Esophagus squamous epithelium (tissue), 5 donors: ENCODE measurements around the gene SLC25A42. TPM values are rescaled to one million over a fixed set of nuclear protein-coding genes. Genes with fewer than 3 reads are reported as not detected.

ENCODE experiments used
- DNase-seq: peaks from one replicate; lab custom pipeline; 2025; lab: John Stamatoyannopoulos, UW
- H3K27ac ChIP-seq, 4 donors: fragments of 200-600 bp; sonication (generic); one replicate each; pipeline ENCODE4 v1.5.1; 2016 to 2019; ENCODE audit warnings: mild to moderate bottlenecking in 1 of 4
- H3K27me3 ChIP-seq, 4 donors: fragments of 200-600 bp; sonication (generic); 1 replicate in 3 of 4; 2 replicates in 1 of 4; pipeline versions ENCODE4 v1.5.1 to v1.6.0; 2017 to 2021; ENCODE audit warnings: antibody characterized with exemption in 1 of 4
- H3K36me3 ChIP-seq, 3 donors: fragments of 200-600 bp; sonication (generic); one replicate each; pipeline ENCODE4 v1.5.1; 2016 to 2019
- H3K4me1 ChIP-seq, 3 donors: fragments of 200-600 bp; sonication (generic); one replicate each; pipeline ENCODE4 v1.5.1; 2017 to 2019
- H3K4me3 ChIP-seq, 4 donors: fragments of 200-600 bp; sonication (generic); 1 replicate in 3 of 4; 2 replicates in 1 of 4; pipeline ENCODE4 v1.5.1; 2016 to 2019; ENCODE audit warnings: mild to moderate bottlenecking in 2 of 4, moderate library complexity in 1 of 4
- H3K9me3 ChIP-seq, 3 donors: fragments of 200-600 bp; sonication (generic); one replicate each; pipeline ENCODE4 v1.5.1; 2016 to 2019
- CTCF ChIP-seq, 6 experiments: fragments of 450-650 bp in 4 of 6; fragments of 200-600 bp in 2 of 6; sonication (generic) in 2 of 6; IDR thresholded peaks; one replicate each; pipeline ENCODE4 v1.5.1; 2016 to 2019; ENCODE audit warnings: antibody characterized with exemption in 6 of 6, mild to moderate bottlenecking in 4 of 6, moderate library complexity in 4 of 6
- POLR2A ChIP-seq, 4 donors: fragments of 450-650 bp; IDR thresholded peaks; one replicate each; pipeline ENCODE4 v1.6.1; 2017; ENCODE audit warnings: antibody characterized with exemption in 4 of 4, mild to moderate bottlenecking in 4 of 4, moderate library complexity in 3 of 4
- WGBS, 2 donors: methylation state at CpG; one replicate each; pipeline ENCODE4 v1.1.5; 2018; 5-methylcytosine and 5-hydroxymethylcytosine counted together
- intact Hi-C: fragments of 100-400 bp; cut with DNase I; formaldehyde crosslinking; loops from one replicate; pipeline ENCODE4 v1.15.0; 2022
- total RNA-seq, 4 donors: library from RNA; depleted of rRNA; stranded (reverse); fragments of >200 nt; gene quantifications; one replicate each; pipeline ENCODE4 v1.1.0, GENCODE V29; 2016
- donor health status: DM: yes; HTN: yes; CAD: no.

The SLC25A42 gene
- total RNA-seq, 4 donors from 2014 or later: 1.7 to 3.8 (median 3.3) TPM

- intact Hi-C loops: no loop called here
- peaks cover 6 to 23% (median 6%) of the 10 kb centered on the region in 3 donors for H3K36me3 ChIP-seq
- no peak for TF ChIP-seq POLR2A (IDR thresholded peaks at IDR 0.05)
- no peak for TF ChIP-seq CTCF (IDR thresholded peaks at IDR 0.05)
These were observed 1.2 kb upstream of the SLC25A42 start for GRCh38 chr19:19062454-19063182.

DNA sequence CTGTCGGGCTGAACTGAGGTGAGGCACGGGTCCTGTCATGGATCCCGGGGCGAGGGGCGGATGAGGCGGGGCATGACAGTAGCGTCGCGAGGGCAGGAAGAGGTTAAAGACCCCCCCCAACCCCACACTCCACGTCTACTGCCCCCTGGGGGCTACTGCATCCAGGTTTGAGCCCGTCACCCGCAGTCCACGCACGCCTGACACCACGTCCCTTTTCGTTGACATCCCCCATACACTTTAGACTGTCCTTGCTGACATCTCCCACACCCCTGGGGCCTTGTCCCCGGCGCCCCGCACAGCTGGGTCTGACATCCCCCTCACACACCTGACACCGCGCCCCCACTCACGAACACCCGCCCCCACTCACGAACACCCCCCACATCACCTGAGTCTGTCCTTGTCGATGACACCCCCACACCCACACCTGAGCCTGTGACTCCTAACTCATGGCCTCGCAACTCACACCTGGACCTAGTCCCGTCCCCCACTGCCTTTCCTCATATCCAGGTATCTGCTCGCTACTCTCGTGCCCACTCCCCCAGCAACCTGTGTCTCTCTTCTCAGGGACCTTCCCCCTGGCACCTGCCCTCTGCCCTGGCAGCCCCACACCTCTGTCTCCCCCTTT is 416 bp downstream of the SLC25A42 start:
- peaks cover 16 to 65% (median 24%) of the 10 kb centered on the region in 3 donors for H3K4me1 ChIP-seq
- no peaks in the 10 kb centered on the region for H3K9me3 ChIP-seq
- no peak for TF ChIP-seq POLR2A (IDR thresholded peaks at IDR 0.05)
- TF ChIP-seq CTCF (IDR thresholded peaks at IDR 0.05): peak in 2 of 6 experiments; percentile 5 to 8
- WGBS, 2 donors: 0 to 2% methylated on average over 16 to 21 of the region's 29 CpGs
- peak; percentile 45 for DNase-seq
- peak overlapping the region; percentile 59 to 93 (median 76) for H3K4me3 ChIP-seq
- H3K36me3 ChIP-seq: peaks cover 0 to 7% (median 0%) of the 10 kb centered on the region in 3 donors
- no peaks in the 10 kb centered on the region for H3K27me3 ChIP-seq
- intact Hi-C loops: no loop called here
- peak overlapping the region; percentile 55 to 94 (median 82) for H3K27ac ChIP-seq

More at GRCh38 chr19:19062454-19063182, 1.2 kb upstream of the SLC25A42 start:
- no peak for DNase-seq
- peak overlapping the region in 3 of 4 donors; percentile 64 to 93 (median 87) for H3K4me3 ChIP-seq
- H3K4me1 ChIP-seq: peaks cover 16 to 49% (median 16%) of the 10 kb centered on the region in 3 donors
- 60 to 68% methylated on average over 4 of the region's 4 CpGs for whole genome bisulfite sequencing, 2 donors
- H3K27me3 ChIP-seq: no peaks in the 10 kb centered on the region
- no peaks in the 10 kb centered on the region for H3K9me3 ChIP-seq
- peak overlapping the region; percentile 55 to 94 (median 82) for H3K27ac ChIP-seq

- Histone ChIP-seq H3K27me3 (no peaks in the 10 kb centered on the region), H3K9me3 (no peaks in the 10 kb centered on the region), H3K4me3 (peak overlapping the region; percentile 59 to 93 (median 76)), H3K27ac (peak overlapping the region; percentile 26 to 94 (median 82)), H3K36me3 (no peaks in the 10 kb centered on the region), H3K4me1 (peaks cover 16 to 70% (median 24%) of the 10 kb centered on the region in 3 donors)
- no peak for DNase-seq
- intact Hi-C loops: no loop called here
- TF ChIP-seq POLR2A (IDR thresholded peaks at IDR 0.05): no peak
- TF ChIP-seq CTCF (IDR thresholded peaks at IDR 0.05): no peak
- WGBS, 2 donors: 1 to 5% methylated on average over 9 to 10 of the region's 25 CpGs
These were observed 1.3 kb downstream of the SLC25A42 start for GRCh38 chr19:19064811-19065745.

DNA sequence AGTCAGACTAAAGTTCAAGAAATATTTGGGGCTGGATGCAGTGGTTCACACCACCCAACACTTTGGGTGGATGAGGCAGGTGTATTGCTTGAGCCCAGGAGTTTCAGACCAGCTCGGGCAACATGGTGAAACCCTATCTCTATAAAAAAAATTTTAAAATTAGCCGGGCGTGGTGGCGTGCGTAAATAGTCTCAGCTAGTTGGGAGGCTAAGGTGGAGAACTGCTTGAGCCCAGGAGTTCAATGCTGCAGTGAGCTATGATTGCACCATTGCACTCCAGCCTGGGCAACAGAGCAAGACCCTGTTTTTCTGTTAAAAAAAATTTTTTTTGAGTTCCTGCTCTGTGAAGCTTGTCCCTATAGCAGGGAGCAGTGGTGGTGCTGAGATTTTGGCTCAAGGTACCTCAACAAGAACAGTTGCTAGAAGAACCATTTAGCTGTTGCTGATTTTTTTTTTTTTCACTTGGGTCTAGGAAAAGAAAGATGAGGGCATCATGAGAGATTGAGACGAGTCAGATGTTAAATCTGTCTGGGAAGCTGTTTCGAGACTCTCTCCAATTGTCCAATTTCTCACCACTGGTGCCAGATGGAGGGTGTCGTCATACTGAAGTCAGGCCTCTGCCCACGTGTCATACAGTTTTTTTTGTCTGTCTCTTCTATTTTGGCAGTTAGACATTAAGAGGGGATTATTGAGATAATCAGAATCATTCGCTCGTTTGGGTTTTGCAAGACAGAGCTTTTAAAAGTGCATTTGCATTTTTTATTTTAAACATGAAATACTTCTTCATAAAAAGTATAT is 3.7 kb downstream of the SLC25A42 start:
- Histone ChIP-seq H3K9me3 (no peaks in the 10 kb centered on the region), H3K4me3 (no peak overlapping the region), H3K27ac (peak overlapping the region in 2 of 4 donors; percentile 14 to 44), H3K27me3 (no peaks in the 10 kb centered on the region), H3K36me3 (no peaks in the 10 kb centered on the region), H3K4me1 (peaks cover 16 to 66% (median 24%) of the 10 kb centered on the region in 3 donors)
- 67 to 70% methylated on average over 11 of the region's 11 CpGs for WGBS, 2 donors
- intact Hi-C loops: no loop called here
- DNase-seq: no peak
- TF ChIP-seq CTCF (IDR thresholded peaks at IDR 0.05) (no peak), POLR2A (IDR thresholded peaks at IDR 0.05) (no peak)
